NCI-H510A treated with DMSO at 0.1 percent for 48 hours (cell line): Measurements from ENCODE around the gene RPL41.
"Not testable (repeated sequence)": the region's sequence is repeated elsewhere in the genome, so short reads cannot be mapped to it uniquely, and the experiment has no call there.

Source experiments
- DNase-seq: peaks from one replicate; lab custom pipeline; 2025; lab: John Stamatoyannopoulos, UW

The RPL41 gene

DNA sequence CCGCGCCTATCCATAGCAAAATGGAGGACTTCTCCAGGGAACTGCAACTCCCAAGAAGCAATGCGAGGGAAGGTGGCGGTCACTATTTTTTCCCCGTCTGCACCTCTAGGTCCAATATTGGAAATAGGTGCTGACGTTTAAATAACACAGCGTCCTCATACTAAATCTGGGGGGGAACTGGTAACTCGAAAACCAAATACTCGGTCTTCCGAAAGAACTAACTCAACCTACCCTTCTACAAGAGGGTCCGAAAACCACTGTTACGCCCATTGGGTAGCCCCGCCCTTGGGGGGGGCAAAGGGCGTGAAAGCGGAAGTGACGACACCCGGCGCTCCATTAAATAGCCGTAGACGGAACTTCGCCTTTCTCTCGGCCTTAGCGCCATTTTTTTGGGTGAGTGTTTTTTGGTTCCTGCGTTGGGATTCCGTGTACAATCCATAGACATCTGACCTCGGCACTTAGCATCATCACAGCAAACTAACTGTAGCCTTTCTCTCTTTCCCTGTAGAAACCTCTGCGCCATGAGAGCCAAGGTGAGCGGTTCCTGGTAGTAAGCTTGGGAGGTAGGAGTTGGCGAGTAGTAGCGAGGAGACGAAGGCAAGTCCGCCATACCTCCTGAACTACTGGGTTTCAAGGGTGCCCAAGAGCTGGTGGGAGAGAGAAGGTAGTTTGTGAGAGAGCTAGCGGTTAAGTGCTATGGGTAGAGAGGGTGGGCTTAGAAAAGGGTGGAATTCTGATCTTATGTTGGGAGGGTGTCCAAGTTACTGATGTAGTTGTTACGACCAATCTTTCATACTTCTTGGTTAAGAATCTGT lies at the start of gene RPL41:
Gene RPL41, plus strand, starts transcription at position 367 of the 815 bp plus-strand sequence.
- DNase-seq: peak; percentile 96

DNA sequence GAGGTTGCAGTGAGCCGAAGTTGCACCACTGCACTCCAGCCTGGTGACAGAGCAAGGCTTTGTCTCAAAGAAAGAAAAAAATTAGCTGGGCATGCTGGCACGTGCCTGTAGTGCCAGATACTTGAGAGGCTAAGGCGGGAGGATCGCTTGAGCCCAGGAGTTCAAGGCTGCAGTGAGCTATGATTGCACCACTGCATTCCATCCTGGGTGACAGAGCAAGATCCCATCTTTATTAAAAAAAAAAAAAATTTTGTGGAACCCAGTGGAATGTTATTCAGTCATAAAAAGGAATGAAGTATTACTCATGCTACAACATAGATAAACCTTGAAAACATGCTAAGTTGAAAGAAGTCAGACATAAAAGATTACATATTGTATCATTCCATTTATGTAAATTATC lies 44.8 kb upstream of the RPL41 start:
- DNase-seq: no peak

DNA sequence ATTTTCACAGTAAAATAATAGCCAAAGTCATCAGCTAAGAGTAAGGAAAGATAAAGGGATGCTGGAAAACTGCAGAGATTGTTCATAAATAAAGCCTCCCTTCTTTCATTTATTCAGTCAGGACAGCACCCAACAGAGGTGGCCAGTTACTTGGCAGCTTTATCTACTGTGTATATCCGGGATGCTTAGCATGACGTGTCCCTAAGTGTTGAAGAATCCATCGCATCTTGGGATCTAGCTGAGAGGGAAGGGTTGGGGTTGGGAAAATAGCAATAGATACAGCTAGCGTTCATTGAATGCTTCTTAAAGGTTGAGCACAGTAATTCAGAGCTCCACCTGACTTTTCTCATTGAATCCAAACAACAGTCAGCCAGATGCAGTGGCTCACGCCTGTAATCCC lies 42.0 kb upstream of the RPL41 start:
- DNase-seq: no peak

DNA sequence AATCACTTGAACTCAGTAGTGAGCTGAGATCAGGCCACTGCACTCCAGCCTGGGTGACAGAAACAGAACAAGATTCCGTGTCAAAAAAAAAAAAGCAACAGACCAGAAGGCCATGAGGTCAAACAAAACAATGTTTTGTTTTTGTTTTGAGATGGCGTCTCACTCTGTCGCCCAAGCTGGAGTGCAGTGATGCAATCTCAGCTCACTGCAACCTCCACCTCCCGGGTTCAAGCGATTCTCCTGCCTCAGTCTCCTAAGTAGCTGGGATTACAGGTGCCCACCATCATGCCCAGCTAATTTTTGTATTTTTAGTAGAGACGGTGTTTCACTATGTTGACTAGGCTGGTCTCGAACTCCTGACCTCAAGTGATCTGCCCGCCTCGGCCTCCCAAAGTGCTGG lies 38.5 kb upstream of the RPL41 start:
- DNase-seq: not testable (repeated sequence)

DNA sequence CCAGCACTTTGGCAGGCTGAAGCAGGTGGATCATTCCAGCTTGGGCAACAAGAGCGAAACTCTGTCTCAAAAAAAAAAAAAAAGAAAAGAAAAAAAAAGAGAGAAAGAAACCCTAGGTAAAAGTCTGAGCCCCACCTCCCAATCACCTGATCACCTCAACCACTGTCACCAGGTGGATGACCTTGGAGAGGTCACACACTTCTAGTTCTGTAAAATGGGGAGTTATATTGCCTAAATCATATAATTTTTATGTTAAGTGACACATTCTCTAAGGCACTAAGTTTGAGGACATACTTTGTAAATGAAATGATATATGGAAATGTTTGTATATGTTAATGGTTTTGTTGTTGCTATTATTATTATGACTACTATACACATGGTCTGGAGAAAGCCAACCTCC lies 38.0 kb upstream of the RPL41 start:
- DNase-seq: no peak

DNA sequence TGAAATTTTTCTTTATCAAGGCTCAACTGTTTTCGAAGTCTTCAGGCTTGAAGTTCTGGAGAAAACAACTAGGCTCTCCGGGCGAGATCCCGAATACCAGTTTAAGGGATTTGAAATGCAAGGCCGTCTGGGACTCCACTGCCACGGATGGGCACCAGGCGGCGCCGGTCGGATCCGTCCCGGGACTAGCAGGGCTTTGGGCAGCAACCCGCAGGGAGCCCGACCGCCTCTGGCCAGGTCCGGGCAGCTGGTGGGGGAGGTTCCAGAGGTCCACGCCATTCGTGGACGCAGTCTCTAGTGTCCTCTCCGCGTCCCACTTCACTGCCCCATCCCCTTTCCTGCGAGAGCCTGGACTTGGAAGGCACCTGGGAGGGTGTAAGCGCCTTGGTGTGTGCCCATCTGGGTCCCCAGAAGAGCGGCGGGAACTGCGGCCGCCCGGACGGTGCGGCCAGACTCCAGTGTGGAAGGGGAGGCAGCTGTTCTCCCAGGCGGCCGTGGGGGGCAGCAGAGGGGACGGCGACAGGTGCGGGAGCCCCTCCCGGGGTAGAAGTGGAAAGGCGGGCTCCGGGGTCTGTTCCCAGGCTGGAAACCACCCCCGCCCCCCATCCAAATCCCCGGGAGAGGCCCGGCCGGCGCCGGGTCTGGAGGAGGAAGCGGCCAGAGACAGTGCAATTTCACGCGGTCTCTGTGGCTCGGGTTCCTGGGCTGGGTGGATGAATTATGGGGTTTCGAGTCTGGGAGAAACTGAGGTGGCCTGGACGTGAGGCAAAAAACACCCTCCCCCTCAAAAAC lies 37.3 kb upstream of the RPL41 start:
- DNase-seq: peak; percentile 84

DNA sequence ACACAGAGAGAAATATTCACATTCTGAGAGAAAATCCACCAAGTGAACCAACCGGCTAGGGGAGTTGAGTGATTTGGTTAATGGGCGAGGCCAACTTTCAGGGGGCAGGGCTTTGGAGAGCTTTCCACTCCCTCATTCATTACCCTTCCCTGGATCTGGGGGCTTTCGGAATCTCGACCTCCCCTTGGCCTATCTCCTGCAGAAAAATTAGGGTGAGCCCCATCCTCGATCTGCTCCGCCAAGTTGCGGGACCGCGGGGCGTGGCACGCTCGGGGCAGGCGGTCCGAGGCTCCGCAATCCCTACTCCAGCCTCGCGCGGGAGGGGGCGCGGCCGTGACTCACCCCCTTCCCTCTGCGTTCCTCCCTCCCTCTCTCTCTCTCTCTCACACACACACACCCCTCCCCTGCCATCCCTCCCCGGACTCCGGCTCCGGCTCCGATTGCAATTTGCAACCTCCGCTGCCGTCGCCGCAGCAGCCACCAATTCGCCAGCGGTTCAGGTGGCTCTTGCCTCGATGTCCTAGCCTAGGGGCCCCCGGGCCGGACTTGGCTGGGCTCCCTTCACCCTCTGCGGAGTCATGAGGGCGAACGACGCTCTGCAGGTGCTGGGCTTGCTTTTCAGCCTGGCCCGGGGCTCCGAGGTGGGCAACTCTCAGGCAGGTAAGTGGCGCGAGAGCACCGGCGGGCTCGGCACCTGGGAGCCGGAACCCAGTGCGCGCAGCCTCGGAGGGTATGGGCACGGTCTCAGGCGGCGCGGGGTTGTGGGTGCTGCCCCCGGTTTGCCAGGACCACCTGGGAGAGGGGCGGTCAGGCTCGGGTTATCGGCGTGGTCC lies 36.5 kb upstream of the RPL41 start, which contains the start of gene ERBB3:
Gene ERBB3, plus strand, starts transcription at position 443 of the 833 bp plus-strand sequence. Its CDS starts 136 bp downstream, at position 579.
- DNase-seq: peak; percentile 88

DNA sequence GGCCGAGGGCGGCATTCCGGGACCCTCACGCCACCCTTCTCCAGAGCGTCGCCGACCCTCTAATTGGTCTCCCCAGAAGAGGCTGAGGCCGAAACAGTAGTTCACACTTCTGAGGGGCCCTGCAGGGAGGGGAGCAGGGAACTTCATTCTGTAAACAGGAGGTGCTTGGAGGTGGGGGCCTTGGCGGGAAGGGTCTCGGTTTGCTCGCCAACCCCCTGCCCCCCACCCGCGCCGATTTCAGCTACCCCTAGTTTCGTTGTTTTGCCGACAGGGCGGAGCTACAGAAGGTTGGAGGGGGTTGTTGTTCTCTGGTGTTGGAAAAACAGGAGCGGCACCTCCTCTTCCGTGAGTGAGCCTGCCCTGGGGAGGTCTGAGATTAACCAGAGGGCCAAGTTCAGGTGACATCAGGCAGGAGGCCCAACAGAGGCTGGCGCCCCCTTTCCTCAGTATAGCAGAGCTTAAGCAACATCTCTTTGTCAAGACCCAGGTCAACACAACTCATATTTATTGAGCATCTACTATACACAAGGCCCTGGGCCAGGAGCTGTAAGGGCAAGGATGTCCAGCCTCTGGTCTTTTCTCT lies 35.8 kb upstream of the RPL41 start:
- no peak for DNase-seq

DNA sequence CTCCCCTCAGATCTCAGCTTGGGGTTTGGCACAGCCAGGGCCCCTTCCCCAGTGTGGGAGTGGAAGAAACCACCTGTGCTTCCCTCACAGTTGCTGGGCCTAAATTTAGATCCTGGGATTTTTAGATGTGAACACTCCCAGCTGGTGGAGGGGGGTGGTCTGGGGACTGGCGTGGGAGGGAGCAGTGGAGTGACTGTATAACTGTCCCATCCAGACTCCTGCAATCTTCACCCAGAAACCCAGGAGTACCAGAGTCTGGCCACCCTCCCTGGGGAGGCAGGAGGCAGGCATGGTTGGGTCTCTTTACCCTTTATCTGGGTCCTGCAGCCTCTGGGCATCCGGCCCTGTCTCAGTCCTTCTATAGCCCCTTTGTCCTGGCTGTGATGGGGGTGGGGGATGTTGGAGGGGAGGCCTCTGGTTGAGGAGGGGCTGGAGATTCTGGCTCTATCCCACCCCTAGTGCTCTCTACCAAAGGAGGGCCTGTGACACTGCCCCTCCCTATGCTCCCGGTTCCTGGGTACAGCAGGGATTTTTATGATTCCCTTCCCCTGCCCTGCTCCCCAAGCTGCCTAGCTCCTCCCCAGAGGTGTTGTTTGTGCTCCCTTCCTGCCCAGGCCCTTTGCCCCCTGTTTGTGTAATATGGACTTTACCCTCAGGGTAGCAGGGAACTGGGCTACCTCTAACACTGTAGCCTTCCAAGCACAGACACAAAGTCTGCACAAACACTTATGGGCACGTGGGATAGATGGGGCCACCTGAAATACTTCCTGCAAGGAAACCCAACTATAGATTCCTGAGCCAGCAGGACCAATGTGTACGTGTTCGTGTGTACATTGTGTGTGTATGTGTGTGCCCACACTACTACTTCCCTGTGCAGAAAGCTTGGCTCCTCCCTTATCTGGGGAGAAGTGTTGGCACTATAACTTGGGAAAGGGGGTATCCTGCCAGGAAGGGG lies 34.8 kb upstream of the RPL41 start:
- no peak for DNase-seq

DNA sequence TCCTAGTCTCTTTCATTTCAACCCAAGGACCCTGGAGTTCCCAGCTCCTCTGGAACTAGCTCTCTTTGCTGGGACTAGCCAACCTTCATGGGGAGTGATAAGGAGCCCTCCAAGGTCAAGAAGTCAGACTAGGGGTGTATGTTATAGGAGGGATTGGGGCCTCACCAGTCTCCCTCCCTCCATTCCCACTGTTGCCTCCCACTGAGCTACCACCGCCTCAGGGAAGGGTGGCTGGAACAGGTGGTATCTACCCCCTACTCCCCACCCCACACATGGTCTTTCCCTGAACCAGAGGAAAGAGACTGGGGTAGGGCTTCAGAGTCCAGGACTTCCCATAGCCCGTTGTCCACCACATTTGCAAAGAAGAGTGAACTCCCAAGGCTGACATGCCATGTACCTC lies 34.1 kb upstream of the RPL41 start:
- DNase-seq: no peak

DNA sequence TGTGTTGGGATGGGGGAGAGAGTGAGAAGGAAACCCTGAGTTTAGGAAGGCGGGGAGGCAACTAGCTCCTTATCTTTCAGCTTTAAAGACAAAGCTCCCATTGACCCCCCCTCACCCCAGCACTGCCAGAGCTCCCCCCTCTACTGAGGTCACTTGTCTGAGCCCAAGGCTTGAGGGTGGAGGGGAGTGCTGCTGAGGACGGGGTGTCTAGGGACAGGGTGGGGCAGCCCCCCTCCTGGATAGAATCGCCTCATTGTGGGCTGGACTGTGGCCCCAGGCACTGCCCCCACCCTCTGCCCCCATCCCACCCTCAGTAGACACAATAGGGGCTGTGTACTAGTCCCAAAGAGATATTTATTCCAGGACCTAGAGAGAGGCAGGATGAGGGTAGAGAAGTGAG lies 33.5 kb upstream of the RPL41 start:
- no peak for DNase-seq

DNA sequence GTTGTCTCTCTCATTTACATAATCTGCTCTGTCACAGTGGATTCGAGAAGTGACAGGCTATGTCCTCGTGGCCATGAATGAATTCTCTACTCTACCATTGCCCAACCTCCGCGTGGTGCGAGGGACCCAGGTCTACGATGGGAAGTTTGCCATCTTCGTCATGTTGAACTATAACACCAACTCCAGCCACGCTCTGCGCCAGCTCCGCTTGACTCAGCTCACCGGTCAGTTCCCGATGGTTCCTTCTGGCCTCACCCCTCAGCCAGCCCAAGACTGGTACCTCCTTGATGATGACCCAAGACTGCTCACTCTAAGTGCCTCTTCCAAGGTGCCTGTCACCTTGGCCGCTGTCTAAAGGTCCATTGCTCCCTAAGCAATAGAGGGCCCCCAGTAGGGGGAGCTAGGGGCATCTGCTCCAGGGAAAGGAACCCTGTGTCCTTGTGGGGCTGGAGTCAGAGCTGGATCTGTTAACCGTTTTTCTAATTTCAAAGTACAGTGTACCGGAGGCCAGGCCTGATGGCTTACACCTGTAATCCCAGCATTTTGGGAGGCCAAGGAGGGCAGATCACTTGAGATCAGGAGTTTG lies 31.4 kb upstream of the RPL41 start:
- no peak for DNase-seq

DNA sequence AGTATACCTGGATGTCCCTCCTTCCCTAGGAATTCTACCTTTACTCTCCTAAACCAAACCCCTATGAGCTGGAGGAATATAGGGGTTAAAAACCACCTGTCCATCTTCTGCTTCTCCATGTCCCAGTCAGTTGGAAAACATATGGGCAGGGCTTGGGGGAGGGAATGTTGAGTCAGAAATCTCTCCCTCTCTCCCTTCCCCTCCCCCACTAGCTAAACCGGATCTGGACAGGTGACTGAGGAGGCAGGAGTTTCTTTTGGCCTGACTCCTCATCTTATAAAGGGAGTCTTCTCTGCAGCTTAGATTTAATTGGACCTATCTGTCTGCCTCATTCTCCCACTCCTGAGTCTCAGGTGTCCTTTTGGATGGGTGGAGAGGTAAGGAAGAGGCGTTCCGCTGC lies 30.3 kb upstream of the RPL41 start:
- peak; percentile 36 for DNase-seq

DNA sequence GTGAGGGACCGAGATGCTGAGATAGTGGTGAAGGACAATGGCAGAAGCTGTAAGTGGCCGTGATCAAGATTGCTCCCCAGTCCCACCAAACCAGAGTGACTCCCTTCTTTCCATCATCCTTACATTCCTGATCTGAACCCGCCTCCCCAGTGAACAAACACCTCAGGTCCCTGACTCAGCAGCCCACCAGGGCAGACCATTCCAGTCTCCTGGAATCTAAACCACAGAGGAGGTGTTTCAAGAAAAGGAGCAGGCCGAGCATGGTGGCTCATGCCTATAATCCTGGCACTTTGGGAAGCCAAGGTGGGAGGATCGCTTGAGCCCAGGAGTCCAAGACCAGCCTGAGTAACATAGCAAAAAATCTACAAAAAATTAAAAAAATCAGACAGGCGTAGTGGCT lies 29.8 kb upstream of the RPL41 start:
- DNase-seq: no peak

DNA sequence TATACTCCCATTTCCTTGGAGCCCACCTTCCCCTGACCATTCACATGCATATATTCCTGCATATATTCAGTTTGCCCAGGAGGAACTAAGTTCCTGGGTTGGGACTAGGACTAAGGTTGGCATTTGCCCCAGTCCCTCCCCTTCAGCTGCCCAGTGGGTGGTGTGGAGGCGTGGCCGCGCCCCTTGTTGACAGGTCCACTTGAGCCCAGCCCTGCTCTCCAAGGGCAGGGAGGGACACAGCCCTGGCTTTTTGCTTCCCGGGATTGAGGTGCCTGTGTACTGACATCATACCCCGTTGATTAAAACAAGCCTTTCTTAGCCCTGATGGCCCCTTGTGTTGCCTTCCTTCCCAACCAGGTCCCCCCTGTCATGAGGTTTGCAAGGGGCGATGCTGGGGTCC lies 29.2 kb upstream of the RPL41 start:
- DNase-seq: peak; percentile 57

DNA sequence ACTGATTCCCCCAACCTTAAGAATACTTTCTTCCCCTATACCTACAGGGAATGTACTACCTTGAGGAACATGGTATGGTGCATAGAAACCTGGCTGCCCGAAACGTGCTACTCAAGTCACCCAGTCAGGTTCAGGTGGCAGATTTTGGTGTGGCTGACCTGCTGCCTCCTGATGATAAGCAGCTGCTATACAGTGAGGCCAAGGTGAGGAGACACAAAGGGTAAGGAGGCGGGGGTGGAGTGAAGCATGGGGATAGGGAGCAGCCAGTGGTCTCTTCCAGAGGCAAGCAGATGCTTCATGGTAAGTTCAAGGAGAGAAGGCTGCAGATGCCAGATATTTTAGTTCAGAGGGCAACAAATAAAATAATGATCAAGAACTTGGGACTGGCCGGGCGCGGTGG lies 18.7 kb upstream of the RPL41 start:
- DNase-seq: no peak

DNA sequence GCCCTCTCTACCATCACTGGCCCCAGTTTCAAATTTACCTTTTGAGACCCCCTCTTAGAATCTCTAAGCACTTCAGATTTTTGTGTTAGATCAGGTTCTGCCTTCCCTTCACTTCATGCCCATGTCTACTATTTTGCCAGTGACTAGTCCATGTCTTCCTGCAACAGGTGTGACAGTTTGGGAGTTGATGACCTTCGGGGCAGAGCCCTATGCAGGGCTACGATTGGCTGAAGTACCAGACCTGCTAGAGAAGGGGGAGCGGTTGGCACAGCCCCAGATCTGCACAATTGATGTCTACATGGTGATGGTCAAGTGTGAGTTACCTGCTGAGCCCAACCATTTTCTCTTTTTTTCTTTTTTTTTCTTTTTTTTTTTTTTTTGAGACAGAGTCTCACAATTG lies 17.8 kb upstream of the RPL41 start:
- no peak for DNase-seq

DNA sequence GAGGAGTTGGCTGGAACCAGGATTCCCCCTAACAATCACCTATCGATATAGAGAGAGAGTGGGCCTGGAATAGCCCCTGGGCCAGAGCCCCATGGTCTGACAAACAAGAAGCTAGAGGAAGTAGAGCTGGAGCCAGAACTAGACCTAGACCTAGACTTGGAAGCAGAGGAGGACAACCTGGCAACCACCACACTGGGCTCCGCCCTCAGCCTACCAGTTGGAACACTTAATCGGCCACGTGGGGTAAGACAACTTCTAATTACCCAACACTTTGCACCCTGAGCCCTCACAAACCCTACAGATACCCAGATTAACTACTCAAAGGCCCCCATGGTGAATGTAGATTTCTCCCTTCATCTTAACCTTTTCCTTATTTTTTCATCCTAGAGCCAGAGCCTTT lies 16.6 kb upstream of the RPL41 start:
- DNase-seq: no peak

DNA sequence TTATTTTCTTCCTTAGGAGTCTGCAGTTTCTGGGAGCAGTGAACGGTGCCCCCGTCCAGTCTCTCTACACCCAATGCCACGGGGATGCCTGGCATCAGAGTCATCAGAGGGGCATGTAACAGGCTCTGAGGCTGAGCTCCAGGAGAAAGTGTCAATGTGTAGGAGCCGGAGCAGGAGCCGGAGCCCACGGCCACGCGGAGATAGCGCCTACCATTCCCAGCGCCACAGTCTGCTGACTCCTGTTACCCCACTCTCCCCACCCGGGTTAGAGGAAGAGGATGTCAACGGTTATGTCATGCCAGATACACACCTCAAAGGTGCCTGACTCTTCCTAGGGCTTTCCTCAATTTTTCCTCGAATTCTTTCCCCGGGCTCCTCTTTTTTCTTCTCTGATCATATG lies 15.4 kb upstream of the RPL41 start:
- DNase-seq: no peak

DNA sequence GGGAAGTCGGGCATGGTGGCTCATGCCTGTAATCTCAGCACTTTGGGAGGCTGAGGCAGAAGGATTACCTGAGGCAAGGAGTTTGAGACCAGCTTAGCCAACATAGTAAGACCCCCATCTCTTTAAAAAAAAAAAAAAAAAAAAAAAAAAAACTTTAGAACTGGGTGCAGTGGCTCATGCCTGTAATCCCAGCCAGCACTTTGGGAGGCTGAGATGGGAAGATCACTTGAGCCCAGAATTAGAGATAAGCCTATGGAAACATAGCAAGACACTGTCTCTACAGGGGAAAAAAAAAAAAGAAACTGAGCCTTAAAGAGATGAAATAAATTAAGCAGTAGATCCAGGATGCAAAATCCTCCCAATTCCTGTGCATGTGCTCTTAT lies 13.8 kb upstream of the RPL41 start:
- no peak for DNase-seq
